Mesenchymal stem cell (in vitro differentiated cells and primary cell): ENCODE results near the gene SELENOF.

Experiments used
- DNase-seq: peaks from one replicate; pipeline ENCODE4 v3.0.0-alpha.2; 2013
- H2AFZ ChIP-seq: one replicate; pipeline ENCODE4 v1.6.1; 2013; ENCODE audit warnings: low read depth, mild to moderate bottlenecking, control low read depth, inconsistent platforms, low read length, moderate library complexity
- H2AK5ac ChIP-seq: 2 replicates; pipeline ENCODE4 v1.6.1; 2013; ENCODE audit warnings: low read length, moderate library complexity, mild to moderate bottlenecking, inconsistent platforms; ENCODE audit not compliant: severe bottlenecking
- H2BK120ac ChIP-seq: one replicate; pipeline ENCODE4 v1.6.1; 2013; ENCODE audit warnings: low read depth, mild to moderate bottlenecking, inconsistent platforms, low read length, moderate library complexity
- H2BK12ac ChIP-seq, 2 experiments: one replicate each; pipeline ENCODE4 v1.6.1; 2013; ENCODE audit warnings: inconsistent platforms in 2 of 2, low read length in 2 of 2, mild to moderate bottlenecking in 2 of 2, moderate library complexity in 2 of 2, control low read depth in 1 of 2
- H2BK15ac ChIP-seq: one replicate; pipeline ENCODE4 v1.6.1; 2013; ENCODE audit warnings: mild to moderate bottlenecking, low read depth, inconsistent platforms; ENCODE audit not compliant: poor library complexity, severe bottlenecking
- H2BK5ac ChIP-seq: 2 replicates; pipeline ENCODE4 v1.6.1; 2013; ENCODE audit warnings: low read depth, mild to moderate bottlenecking, low read length, control low read depth, inconsistent platforms; ENCODE audit not compliant: poor library complexity, severe bottlenecking
- H3K14ac ChIP-seq, 2 experiments: one replicate each; pipeline ENCODE4 v1.6.1; 2013; ENCODE audit warnings: inconsistent platforms in 2 of 2, low read length in 2 of 2, control low read depth in 1 of 2, mild to moderate bottlenecking in 1 of 2, moderate library complexity in 1 of 2
- H3K18ac ChIP-seq, 2 experiments: one replicate each; pipeline ENCODE4 v1.6.1; 2013; ENCODE audit warnings: inconsistent platforms in 2 of 2, low read length in 2 of 2, control low read depth in 1 of 2, low read depth in 1 of 2, mild to moderate bottlenecking in 1 of 2
- H3K23ac ChIP-seq, 2 experiments: one replicate each; pipeline ENCODE4 v1.6.1; 2013; ENCODE audit warnings: inconsistent platforms in 2 of 2, low read length in 2 of 2, mild to moderate bottlenecking in 2 of 2, moderate library complexity in 2 of 2, control low read depth in 1 of 2
- H3K27ac ChIP-seq: 2 replicates; pipeline ENCODE4 v1.5.1; 2013; ENCODE audit warnings: mild to moderate bottlenecking, moderate library complexity, low read length, control low read depth, inconsistent platforms; ENCODE audit not compliant: poor library complexity, severe bottlenecking
- H3K27me3 ChIP-seq, 2 experiments: 2 replicates each; pipeline versions ENCODE4 v1.6.1 to v1.7.0; 2013; ENCODE audit warnings: low read length in 2 of 2, mild to moderate bottlenecking in 2 of 2, moderate library complexity in 2 of 2, control low read depth in 1 of 2, inconsistent platforms in 1 of 2; ENCODE audit not compliant: control insufficient read depth in 1 of 2, insufficient read depth in 1 of 2
- H3K36me3 ChIP-seq, 2 experiments: 2 replicates each; pipeline versions ENCODE4 v1.6.1 to v1.7.0; 2013; ENCODE audit warnings: low read length in 2 of 2, control low read depth in 1 of 2, inconsistent platforms in 1 of 2, low read depth in 1 of 2, mild to moderate bottlenecking in 1 of 2; ENCODE audit not compliant: insufficient read depth in 2 of 2, control insufficient read depth in 1 of 2
- H3K4ac ChIP-seq, 2 experiments: one replicate each; pipeline ENCODE4 v1.6.1; 2013; ENCODE audit warnings: inconsistent platforms in 2 of 2, low read length in 2 of 2, mild to moderate bottlenecking in 2 of 2, moderate library complexity in 2 of 2, control low read depth in 1 of 2, low read depth in 1 of 2
- H3K4me1 ChIP-seq: 2 replicates; pipeline ENCODE4 v1.6.1; 2013; ENCODE audit warnings: low read depth, low read length, control low read depth; ENCODE audit not compliant: control insufficient read depth, insufficient read depth
- H3K4me2 ChIP-seq: 2 replicates; pipeline ENCODE4 v1.6.1; 2013; ENCODE audit warnings: low read length, mild to moderate bottlenecking, inconsistent platforms; ENCODE audit not compliant: poor library complexity, severe bottlenecking
- H3K4me3 ChIP-seq, 2 experiments: 2 replicates each; pipeline versions ENCODE4 v1.5.1 to v1.7.0; 2013; ENCODE audit warnings: low read length in 2 of 2, mild to moderate bottlenecking in 2 of 2, control low read depth in 1 of 2, low read depth in 1 of 2; ENCODE audit not compliant: insufficient read depth in 1 of 2
- H3K79me1 ChIP-seq: replicated peaks from 2 replicates; pipeline ENCODE4 v1.6.1; 2013; ENCODE audit warnings: mild to moderate bottlenecking, control low read depth, low read length, inconsistent platforms; ENCODE audit not compliant: poor library complexity, severe bottlenecking
- H3K9ac ChIP-seq: 2 replicates; pipeline ENCODE4 v1.7.0; 2013; ENCODE audit warnings: mild to moderate bottlenecking, low read length, moderate library complexity
- H3K9me3 ChIP-seq: 2 replicates; pipeline ENCODE4 v1.7.0; 2013; ENCODE audit warnings: mild to moderate bottlenecking, low read length; ENCODE audit not compliant: control insufficient read depth
- H4K8ac ChIP-seq: one replicate; pipeline ENCODE4 v1.6.1; 2013; ENCODE audit warnings: inconsistent platforms, mild to moderate bottlenecking, low read length, moderate library complexity
- H4K91ac ChIP-seq: one replicate; pipeline ENCODE4 v1.6.1; 2013; ENCODE audit warnings: mild to moderate bottlenecking, low read length, inconsistent platforms
- WGBS: methylation state at CpG from one replicate; pipeline ENCODE4 v1.1.7; 2013; ENCODE audit warnings: mixed read lengths; 5-methylcytosine and 5-hydroxymethylcytosine counted together

The SELENOF gene

GRCh38 chr1:86829321-86829720 lies 84.6 kb downstream of the SELENOF start:
- H3K4ac ChIP-seq: no peak overlapping the region
- H3K36me3 ChIP-seq: no peaks in the 10 kb centered on the region
- H3K18ac ChIP-seq: no peak overlapping the region
- no peak overlapping the region for H2BK5ac ChIP-seq
- no peak overlapping the region for H2BK12ac ChIP-seq
- H3K4me1 ChIP-seq: no peaks in the 10 kb centered on the region
- H4K8ac ChIP-seq: no peak overlapping the region
- H3K9me3 ChIP-seq: no peaks in the 10 kb centered on the region
- H3K9ac ChIP-seq: no peak overlapping the region
- no peaks in the 10 kb centered on the region for H3K27me3 ChIP-seq
- no peak for DNase-seq
- H3K27ac ChIP-seq: no peak overlapping the region
- H4K91ac ChIP-seq: no peak overlapping the region
- H3K4me3 ChIP-seq: no peak overlapping the region
- no peaks in the 10 kb centered on the region for H3K79me1 ChIP-seq
- H3K14ac ChIP-seq: no peak overlapping the region
- H3K4me2 ChIP-seq: no peak overlapping the region
- no peak overlapping the region for H2AK5ac ChIP-seq
- no peak overlapping the region for H2AFZ ChIP-seq
- no peak overlapping the region for H2BK120ac ChIP-seq
- H3K23ac ChIP-seq: no peak overlapping the region
- H2BK15ac ChIP-seq: no peak overlapping the region
- 94% methylated on average over 3 of the region's 3 CpGs for WGBS

GRCh38 chr1:86828024-86828423 lies 85.9 kb downstream of the SELENOF start:
- Histone ChIP-seq H4K91ac (no peak overlapping the region), H2BK12ac (no peak overlapping the region), H4K8ac (no peak overlapping the region), H3K79me1 (no peaks in the 10 kb centered on the region), H3K4me3 (no peak overlapping the region), H3K9me3 (no peaks in the 10 kb centered on the region), H3K23ac (no peak overlapping the region), H3K27me3 (peaks cover 0 to 5% of the 10 kb centered on the region in 2 experiments), H3K4me1 (no peaks in the 10 kb centered on the region), H3K4me2 (no peak overlapping the region), H3K14ac (no peak overlapping the region), H3K27ac (no peak overlapping the region), H3K18ac (no peak overlapping the region), H3K4ac (no peak overlapping the region), H2AFZ (no peak overlapping the region), H2AK5ac (no peak overlapping the region), H2BK15ac (no peak overlapping the region), H3K9ac (no peak overlapping the region), H2BK5ac (no peak overlapping the region), H2BK120ac (no peak overlapping the region), H3K36me3 (no peaks in the 10 kb centered on the region)
- WGBS: 58% methylated on average over 3 of the region's 3 CpGs
- DNase-seq: no peak

GRCh38 chr1:86826856-86827255 lies 87.1 kb downstream of the SELENOF start:
- H3K23ac ChIP-seq: no peak overlapping the region
- H2AFZ ChIP-seq: no peak overlapping the region
- H3K4me1 ChIP-seq: no peaks in the 10 kb centered on the region
- H3K79me1 ChIP-seq: no peaks in the 10 kb centered on the region
- no peak overlapping the region for H3K4ac ChIP-seq
- no peak overlapping the region for H4K8ac ChIP-seq
- H3K36me3 ChIP-seq: no peaks in the 10 kb centered on the region
- DNase-seq: no peak
- H3K18ac ChIP-seq: no peak overlapping the region
- H3K14ac ChIP-seq: no peak overlapping the region
- H2BK12ac ChIP-seq: no peak overlapping the region
- no peaks in the 10 kb centered on the region for H3K9me3 ChIP-seq
- no peak overlapping the region for H3K4me2 ChIP-seq
- no peak overlapping the region for H4K91ac ChIP-seq
- no peak overlapping the region for H2BK5ac ChIP-seq
- H2BK15ac ChIP-seq: no peak overlapping the region
- H3K27me3 ChIP-seq: peaks cover 0 to 11% of the 10 kb centered on the region in 2 experiments
- no peak overlapping the region for H3K27ac ChIP-seq
- H2BK120ac ChIP-seq: no peak overlapping the region
- H2AK5ac ChIP-seq: no peak overlapping the region
- no peak overlapping the region for H3K9ac ChIP-seq
- H3K4me3 ChIP-seq: no peak overlapping the region

GRCh38 chr1:86825319-86825718 lies 88.6 kb downstream of the SELENOF start:
- DNase-seq: peak; percentile 14
- H3K23ac ChIP-seq: no peak overlapping the region
- H4K8ac ChIP-seq: no peak overlapping the region

More at GRCh38 chr1:86825319-86825718, 88.6 kb downstream of the SELENOF start:
- Histone ChIP-seq H2AK5ac (no peak overlapping the region), H2BK120ac (no peak overlapping the region), H2BK5ac (no peak overlapping the region), H3K4me1 (no peaks in the 10 kb centered on the region), H3K9ac (no peak overlapping the region), H3K4me2 (no peak overlapping the region), H2AFZ (no peak overlapping the region), H3K27me3 (peaks cover 0 to 13% of the 10 kb centered on the region in 2 experiments), H3K9me3 (no peaks in the 10 kb centered on the region), H2BK12ac (no peak overlapping the region), H4K91ac (no peak overlapping the region), H2BK15ac (no peak overlapping the region), H3K79me1 (no peaks in the 10 kb centered on the region), H3K14ac (no peak overlapping the region), H3K27ac (no peak overlapping the region), H3K36me3 (no peaks in the 10 kb centered on the region), H3K18ac (no peak overlapping the region), H3K4me3 (no peak overlapping the region), H3K4ac (no peak overlapping the region)
- 58% methylated on average over 2 of the region's 2 CpGs for WGBS
